HL-60 (cell line): Measurements from ENCODE around the gene HNF1B.

Source experiments
- DNase-seq, 2 experiments: peaks; one replicate each; pipeline ENCODE4 v3.0.0-alpha.2; 2010 to 2020; ENCODE audit warnings: low read depth in 1 of 2, low spot score in 1 of 2
- H3K27ac ChIP-seq: fragments of 250-450 bp; sonication (Bioruptor Pico); replicated peaks from 2 replicates; pipeline ENCODE4 v1.5.1; 2020; ENCODE audit warnings: mild to moderate bottlenecking, moderate library complexity
- H3K27me3 ChIP-seq: fragments of 250-450 bp; sonication (Bioruptor Pico); 2 replicates; pipeline ENCODE4 v1.5.1; 2021; ENCODE audit warnings: mild to moderate bottlenecking, moderate library complexity; ENCODE audit not compliant: insufficient read depth, poor library complexity, severe bottlenecking
- H3K4me3 ChIP-seq: replicated peaks from 2 replicates; pipeline ENCODE4 v1.5.1; 2011; ENCODE audit warnings: mild to moderate bottlenecking, control low read depth, low read length; ENCODE audit not compliant: insufficient read depth
- CTCF ChIP-seq: IDR thresholded peaks from one replicate; pipeline ENCODE4 v1.5.1; 2011; ENCODE audit warnings: low read length, control low read depth, inconsistent platforms; ENCODE audit not compliant: insufficient read depth
- GABPA ChIP-seq: IDR thresholded peaks from 2 replicates; pipeline ENCODE4 v1.6.1; 2012; ENCODE audit warnings: low read depth
- POLR2AphosphoS5 ChIP-seq: IDR thresholded peaks from 2 replicates; pipeline ENCODE4 v1.6.1; 2012; ENCODE audit warnings: low read depth
- REST ChIP-seq: IDR thresholded peaks from 2 replicates; pipeline ENCODE4 v1.6.1; 2012; ENCODE audit warnings: low read depth; ENCODE audit not compliant: insufficient replicate concordance
- SPI1 ChIP-seq: IDR thresholded peaks from 2 replicates; pipeline ENCODE4 v1.6.1; 2012; ENCODE audit warnings: low read depth, mild to moderate bottlenecking, borderline replicate concordance

The HNF1B gene

GRCh38 chr17:37746617-37747016, 1.8 kb upstream of the HNF1B start:
- no peak overlapping the region for H3K4me3 ChIP-seq
- DNase-seq, result no peak
- TF ChIP-seq CTCF (no peak), GABPA (no peak), REST (no peak), POLR2AphosphoS5 (no peak), SPI1 (no peak)
- H3K27me3 ChIP-seq, result peaks cover 62% of the 10 kb centered on the region
- H3K27ac ChIP-seq, result no peak overlapping the region

- H3K27ac ChIP-seq, result no peak overlapping the region
- peaks cover 69% of the 10 kb centered on the region for H3K27me3 ChIP-seq
- no peak overlapping the region for H3K4me3 ChIP-seq
- TF ChIP-seq SPI1, result no peak
- no peak for DNase-seq
Observed at GRCh38 chr17:37745801-37746426, 1.1 kb upstream of the HNF1B start.

GRCh38 chr17:37744633-37744927, 279 bp downstream of the HNF1B start:
- H3K4me3 ChIP-seq, result no peak overlapping the region
- TF ChIP-seq POLR2AphosphoS5 (no peak), CTCF (no peak), GABPA (no peak)
- H3K27me3 ChIP-seq, result peaks cover 78% of the 10 kb centered on the region
- H3K27ac ChIP-seq, result no peak overlapping the region
- DNase-seq, result no peak

GRCh38 chr17:37743875-37744632, 805 bp downstream of the HNF1B start:
- H3K27ac ChIP-seq, result no peak overlapping the region
- no peak overlapping the region for H3K4me3 ChIP-seq
- no peak for TF ChIP-seq CTCF
- TF ChIP-seq SPI1, result no peak
- TF ChIP-seq REST, result no peak
- no peak for TF ChIP-seq POLR2AphosphoS5
- no peak for TF ChIP-seq GABPA
- H3K27me3 ChIP-seq, result peaks cover 80% of the 10 kb centered on the region
- no peak for DNase-seq
